NAMALWA (cell line): Measurements from ENCODE around the gene CORO2A.
"Not testable (repeated sequence)": the region's sequence is repeated elsewhere in the genome, so short reads cannot be mapped to it uniquely, and the experiment has no call there.

Source experiments
- DNase-seq: peaks from one replicate; pipeline ENCODE4 v3.0.0-alpha.2; 2015; ENCODE audit warnings: low spot score

Gene CORO2A

GRCh38 chr9:98135938-98136337 is 56.5 kb downstream of the CORO2A start:
- no peak for DNase-seq

DNA sequence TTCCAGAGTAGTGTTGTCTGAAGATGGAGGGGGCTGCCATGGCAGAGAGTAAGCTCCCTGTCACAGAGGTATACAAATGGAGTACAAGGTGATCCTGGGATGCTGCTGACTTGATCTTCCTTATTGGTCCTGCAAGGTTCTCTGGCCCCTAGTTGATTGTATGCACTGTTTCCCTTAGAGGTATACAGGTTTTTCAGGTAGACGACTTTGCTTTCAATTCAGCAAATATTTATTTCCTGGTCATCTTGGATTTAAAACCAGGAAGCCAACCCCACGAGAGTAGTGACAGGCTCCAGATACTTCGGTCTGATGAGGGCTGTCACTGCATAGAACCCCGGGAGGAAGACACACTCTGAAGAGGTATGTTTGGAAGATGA is 56.9 kb downstream of the CORO2A start:
- DNase-seq: no peak

DNA sequence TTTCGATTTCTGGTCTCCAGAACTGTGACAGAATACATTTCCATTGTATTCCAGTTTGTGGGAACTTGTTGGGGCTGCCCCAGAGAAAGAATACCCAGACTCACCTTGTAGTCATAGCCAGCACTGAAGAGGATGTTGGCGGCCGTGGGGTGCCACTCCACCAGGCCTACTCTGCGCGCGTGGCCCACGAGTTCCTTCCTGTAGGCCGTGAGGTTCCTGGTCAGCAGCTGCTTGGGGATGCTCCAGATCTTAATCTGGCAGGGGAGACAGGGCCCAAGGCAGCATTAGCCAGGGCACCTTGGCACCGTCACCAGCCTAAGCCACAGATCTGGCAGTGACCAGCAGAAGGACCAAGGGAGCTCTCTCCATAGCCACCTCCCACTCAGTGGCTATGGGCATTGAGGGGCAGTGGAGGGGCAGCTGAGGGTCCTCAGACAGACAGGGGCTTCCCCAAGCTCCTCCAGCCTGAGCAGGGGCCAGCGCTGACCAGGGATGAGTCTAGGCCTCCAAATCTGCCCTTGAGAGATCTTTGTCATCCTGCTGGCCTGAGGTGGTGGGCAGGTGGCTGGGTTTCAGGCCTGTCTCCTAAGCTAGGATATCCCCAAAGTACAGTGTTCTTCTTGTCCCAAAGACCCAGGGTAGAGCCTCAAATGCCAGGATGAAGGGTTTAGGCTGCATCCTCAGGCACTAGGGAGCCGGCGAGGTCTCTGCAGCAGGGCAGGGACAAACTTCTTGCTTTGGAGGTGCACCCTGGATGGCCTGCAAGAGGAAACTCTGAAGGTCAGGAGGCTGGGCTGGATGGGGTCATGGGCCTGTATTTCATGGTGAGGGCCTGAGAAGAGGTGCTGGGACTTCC is 57.5 kb downstream of the CORO2A start:
- DNase-seq: no peak

GRCh38 chr9:98132806-98133631 is 59.4 kb downstream of the CORO2A start:
- DNase-seq: peak; percentile 12

- DNase-seq: no peak
Measured at GRCh38 chr9:98132158-98132557, 60.3 kb downstream of the CORO2A start.

DNA sequence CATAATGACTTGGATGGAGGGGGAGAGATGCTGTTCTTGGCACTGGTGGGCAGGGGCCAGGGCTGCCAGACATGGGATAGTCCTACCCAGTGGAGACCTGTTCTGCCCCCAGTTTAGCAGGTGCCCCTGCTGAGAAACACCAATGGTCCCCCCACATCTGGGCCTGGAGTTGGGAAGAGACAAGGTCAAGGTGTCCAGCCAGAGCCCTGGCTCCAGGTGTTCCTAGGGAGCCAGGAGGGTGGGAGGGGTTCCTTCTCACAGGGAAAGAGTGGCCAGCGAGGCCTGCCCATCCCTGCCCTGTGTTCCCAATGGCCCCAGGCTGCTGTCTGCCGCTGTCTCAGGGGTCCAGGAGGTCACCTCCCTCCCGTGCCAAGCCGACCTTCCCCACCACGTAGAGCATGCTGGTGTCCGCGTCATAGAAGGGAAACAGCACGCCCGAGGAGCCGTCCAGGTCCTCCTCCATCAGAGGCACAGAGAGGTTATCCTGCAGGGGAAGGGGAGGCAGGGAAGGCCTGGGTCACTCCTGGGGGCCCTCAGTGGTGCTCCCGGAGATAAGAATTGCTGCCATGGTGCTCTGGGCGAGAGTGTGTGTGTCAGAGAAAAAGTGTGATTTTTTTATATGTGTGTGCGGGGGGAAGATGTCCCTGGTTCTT is 61.7 kb downstream of the CORO2A start:
- DNase-seq: no peak

- DNase-seq: not testable (repeated sequence)
Measured at GRCh38 chr9:98130060-98130459, 62.4 kb downstream of the CORO2A start.

- peak; percentile 68 for DNase-seq
Measured at GRCh38 chr9:98129451-98129881, 63.0 kb downstream of the CORO2A start.

- DNase-seq: no peak
Measured at GRCh38 chr9:98128316-98128715, 64.1 kb downstream of the CORO2A start.

DNA sequence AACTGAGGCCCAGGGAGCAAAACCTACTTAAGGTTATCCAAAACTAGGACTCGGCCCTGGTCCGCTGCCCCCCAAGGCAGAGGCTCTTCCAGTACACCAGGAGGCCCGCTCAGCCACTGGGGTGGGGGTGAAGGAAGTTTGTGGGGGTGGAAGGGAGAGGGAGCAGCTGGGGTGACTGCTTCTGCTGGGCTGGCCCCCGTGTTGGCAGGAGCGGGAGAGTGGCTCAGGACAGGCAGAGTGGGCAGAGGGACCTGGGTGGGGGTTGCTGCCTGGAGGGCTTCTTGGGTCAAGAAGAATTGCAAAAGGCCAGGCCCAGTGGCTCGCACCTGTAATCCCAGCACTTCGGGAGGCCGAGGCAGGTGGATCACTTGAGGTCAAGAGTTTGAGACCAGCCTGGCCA is 65.2 kb downstream of the CORO2A start:
- no peak for DNase-seq

GRCh38 chr9:98124637-98125426 is 67.6 kb downstream of the CORO2A start:
- no peak for DNase-seq

- not testable (repeated sequence) for DNase-seq
Measured at GRCh38 chr9:98124091-98124490, 68.3 kb downstream of the CORO2A start.

GRCh38 chr9:98121058-98121457 is 71.4 kb downstream of the CORO2A start:
- DNase-seq: no peak

DNA sequence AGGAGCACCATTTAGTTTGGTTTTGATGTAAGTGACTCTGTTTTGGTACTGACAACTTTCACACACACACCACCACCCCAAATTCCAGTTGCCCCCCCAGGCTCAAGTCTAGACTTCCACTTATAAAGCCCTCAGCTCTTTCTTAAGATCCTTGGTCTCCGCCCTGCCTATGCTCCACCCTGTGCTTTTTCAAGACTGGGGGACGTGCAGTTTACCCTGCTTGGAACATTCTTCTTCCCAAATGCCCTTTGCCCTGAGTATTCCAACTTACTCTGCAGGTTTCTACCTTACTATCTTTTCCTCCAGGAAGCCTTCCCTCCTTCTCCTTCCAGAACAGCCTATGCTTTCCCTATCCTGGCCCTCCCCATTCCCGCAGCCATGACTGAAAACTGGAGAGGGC is 72.0 kb downstream of the CORO2A start:
- DNase-seq: no peak

DNA sequence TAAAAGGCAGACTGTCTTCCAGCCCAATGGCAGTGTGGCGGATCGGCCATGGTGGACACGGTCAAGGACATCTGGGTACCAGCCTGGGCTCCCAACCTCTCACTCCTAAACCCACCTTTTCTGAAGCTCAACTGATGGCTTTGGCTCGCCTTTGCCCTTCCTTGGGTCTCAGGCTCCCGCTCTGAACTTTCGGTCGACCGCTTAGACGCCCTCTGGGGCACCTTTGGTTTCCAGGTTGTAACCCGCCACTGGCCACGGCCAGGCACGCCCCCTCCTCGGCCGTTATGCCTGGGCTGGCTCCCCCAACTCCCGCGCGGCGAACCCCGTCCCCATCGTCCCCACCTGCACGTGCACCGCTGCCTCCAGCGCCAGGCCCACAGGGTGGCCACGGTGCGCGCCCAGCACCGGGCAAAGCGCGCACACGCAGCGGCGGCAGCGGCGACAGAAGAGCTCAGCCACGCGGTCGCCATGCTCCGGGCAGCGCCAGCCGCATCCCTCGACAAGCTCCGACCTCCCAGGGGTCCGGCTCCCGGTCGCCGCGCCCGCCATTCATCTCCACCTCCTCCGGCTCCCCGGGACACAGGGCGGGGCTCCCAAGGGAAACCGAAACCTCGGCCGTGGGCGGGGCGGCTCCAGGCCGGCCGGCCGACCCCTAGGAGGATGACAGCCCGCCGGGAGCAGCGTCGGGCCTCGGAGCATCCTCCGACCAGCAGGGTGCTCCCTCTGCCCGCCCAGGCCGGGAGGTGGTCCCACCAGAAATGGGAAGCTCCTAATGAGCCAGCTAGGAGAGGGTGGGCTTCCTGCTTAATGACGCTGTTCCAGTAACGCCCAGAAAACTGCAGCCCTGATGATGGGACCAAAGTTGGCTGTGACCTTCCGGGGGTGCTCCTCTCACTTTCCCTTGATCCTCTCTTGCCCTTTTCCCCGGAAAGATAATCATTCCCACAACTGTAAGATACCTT is 73.5 kb downstream of the CORO2A start, which contains the start of gene TRIM14:
Gene TRIM14 (minus strand): TSS at position 583 of the 962 bp plus-strand sequence. CDS start 34 bp downstream, at position 549.
- peak; percentile 58 for DNase-seq

- peak; percentile 57 for DNase-seq
Measured at GRCh38 chr9:98117984-98118639, 74.3 kb downstream of the CORO2A start.

GRCh38 chr9:98117097-98117496 is 75.3 kb downstream of the CORO2A start:
- not testable (repeated sequence) for DNase-seq

- peak; percentile 12 for DNase-seq
Measured at GRCh38 chr9:98109052-98109451, 83.4 kb downstream of the CORO2A start.

DNA sequence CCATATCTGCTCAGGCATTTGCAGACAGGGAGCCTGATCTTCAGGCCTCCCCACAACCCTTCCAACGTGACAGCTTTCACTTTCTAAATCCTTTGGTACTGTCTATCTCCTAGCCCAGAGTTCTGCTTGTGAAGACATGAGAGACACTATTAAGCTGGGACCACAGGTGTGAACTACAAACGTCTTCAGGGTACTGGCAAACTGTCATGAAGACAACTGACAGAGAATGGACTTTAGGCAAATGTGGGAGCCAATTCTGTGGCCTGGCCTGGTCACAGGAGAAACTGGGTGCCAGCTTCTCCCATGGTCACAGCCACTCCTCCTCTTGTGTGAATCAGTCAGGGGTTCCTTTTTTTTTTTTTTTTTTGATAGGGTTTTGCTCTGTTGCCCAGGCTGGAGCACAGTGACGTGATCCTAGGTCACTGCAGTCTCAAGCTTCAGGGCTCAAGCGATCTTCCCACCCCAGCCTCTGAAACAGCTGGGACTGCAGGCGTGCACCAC is 83.9 kb downstream of the CORO2A start:
- DNase-seq: peak; percentile 83

GRCh38 chr9:98107926-98108325 is 84.5 kb downstream of the CORO2A start:
- DNase-seq: no peak
